Suprapubic skin (tissue), 3 donors: ENCODE measurements around the gene STN1.

Source experiments
- CTCF ChIP-seq, 2 donors: fragments of 200-600 bp in 1 of 2; fragments of 450-650 bp in 1 of 2; sonication (generic) in 1 of 2; IDR thresholded peaks; one replicate each; pipeline ENCODE4 v1.5.1; 2016 to 2019; ENCODE audit warnings: antibody characterized with exemption in 2 of 2, mild to moderate bottlenecking in 1 of 2, moderate library complexity in 1 of 2
- POLR2A ChIP-seq, 2 donors: fragments of 450-650 bp; IDR thresholded peaks; one replicate each; pipeline ENCODE4 v1.6.1; 2017; ENCODE audit warnings: antibody characterized with exemption in 2 of 2, mild to moderate bottlenecking in 2 of 2, moderate library complexity in 2 of 2

DNA sequence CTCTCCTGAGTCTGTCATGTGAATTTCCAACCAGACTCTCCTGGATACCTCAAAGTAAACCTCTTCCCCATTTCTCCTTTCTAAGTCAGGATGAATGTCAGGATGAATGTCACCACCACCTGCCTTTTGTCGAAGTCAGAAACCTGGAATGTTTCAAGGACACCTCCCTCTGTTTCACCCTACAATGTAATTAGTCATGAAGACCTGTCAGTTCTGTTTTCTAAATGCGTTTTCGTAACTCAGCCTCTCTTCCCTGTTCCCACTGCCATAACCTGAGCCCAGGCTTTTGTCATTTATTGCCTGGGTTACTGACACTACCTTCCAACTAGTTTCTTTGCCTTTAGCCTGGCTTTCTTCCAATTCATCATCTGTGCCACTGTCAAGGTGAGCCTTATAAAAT is 5.5 kb upstream of the STN1 start:
- TF ChIP-seq POLR2A (IDR thresholded peaks at IDR 0.05) (no peak), CTCF (IDR thresholded peaks at IDR 0.05) (no peak)
